Upper lobe of right lung (tissue), 1 donor: ENCODE measurements around the gene COPG1. TPM values are rescaled to one million over a fixed set of nuclear protein-coding genes. Genes with fewer than 3 reads are reported as not detected.

Experiments
- ATAC-seq: fragments of 200-7000 bp; cut with Tn5 transposase; one replicate; pipeline ENCODE4 v1.9.1; 2020; ENCODE audit warnings: mild to moderate bottlenecking, moderate library complexity
- DNase-seq: peaks from one replicate; pipeline ENCODE4 v3.0.0-alpha.2; 2020
- H3K27ac ChIP-seq: fragments of 200-600 bp; one replicate; pipeline ENCODE4 v1.8.0; 2022
- H3K27me3 ChIP-seq: fragments of 200-600 bp; one replicate; pipeline ENCODE4 v1.8.0; 2022; ENCODE audit warnings: mild to moderate bottlenecking
- H3K36me3 ChIP-seq: fragments of 200-600 bp; one replicate; pipeline ENCODE4 v1.8.0; 2022
- H3K4me1 ChIP-seq: fragments of 200-600 bp; one replicate; pipeline ENCODE4 v1.8.0; 2022
- H3K4me3 ChIP-seq: fragments of 200-600 bp; one replicate; pipeline ENCODE4 v1.8.0; 2022; ENCODE audit warnings: mild to moderate bottlenecking
- H3K9me3 ChIP-seq: fragments of 200-600 bp; one replicate; pipeline ENCODE4 v1.8.0; 2022
- CTCF ChIP-seq: fragments of 200-600 bp; IDR thresholded peaks from one replicate; pipeline ENCODE4 v1.8.0; 2022; ENCODE audit warnings: antibody characterized with exemption
- intact Hi-C: fragments of 100-400 bp; cut with DNase I; formaldehyde crosslinking; loops from one replicate; pipeline ENCODE4 v1.11.0; 2022
- total RNA-seq: library from RNA; stranded (reverse); fragmentation: NEBNext Ultra II Directional; extraction: Animal tissue kit (Norgen Biotek cat#: 25700); gene quantifications from one replicate; pipeline ENCODE4 v1.2.1, GENCODE V29; 2021
- donor health status: DM: no; HTN: yes; CAD: no; lungs with severe emphysema.

COPG1 gene
- total RNA-seq, 1 donor from 2014 or later = 149 TPM

GRCh38 chr3:129235344-129235917 is 14.0 kb upstream of the COPG1 start:
- no peaks in the 10 kb centered on the region for H3K9me3 ChIP-seq
- TF ChIP-seq CTCF = no peak
- H3K27me3 ChIP-seq = no peaks in the 10 kb centered on the region
- ATAC-seq = no peak
- H3K4me1 ChIP-seq = peaks cover 4% of the 10 kb centered on the region
- DNase-seq = no peak
- no peak overlapping the region for H3K4me3 ChIP-seq
- no peaks in the 10 kb centered on the region for H3K36me3 ChIP-seq
- intact Hi-C loops = no loop called here
- H3K27ac ChIP-seq = no peak overlapping the region

GRCh38 chr3:129238945-129239705 is 10.3 kb upstream of the COPG1 start:
- DNase-seq = no peak
- no peak overlapping the region for H3K4me3 ChIP-seq
- ATAC-seq = peak; percentile 83
- intact Hi-C loops = no loop called here
- TF ChIP-seq CTCF = no peak
- H3K27ac ChIP-seq = peak overlapping the region; percentile 45
- no peaks in the 10 kb centered on the region for H3K9me3 ChIP-seq
- H3K4me1 ChIP-seq = peaks cover 4% of the 10 kb centered on the region
- no peaks in the 10 kb centered on the region for H3K36me3 ChIP-seq
- H3K27me3 ChIP-seq = no peaks in the 10 kb centered on the region

- Histone ChIP-seq H3K27ac (peak overlapping the region; percentile 45), H3K36me3 (no peaks in the 10 kb centered on the region), H3K9me3 (no peaks in the 10 kb centered on the region), H3K27me3 (no peaks in the 10 kb centered on the region), H3K4me1 (peaks cover 5% of the 10 kb centered on the region), H3K4me3 (no peak overlapping the region)
- intact Hi-C loops = no loop called here
- no peak for ATAC-seq
- no peak for DNase-seq
- no peak for TF ChIP-seq CTCF
Measured at GRCh38 chr3:129239991-129240390, 9.4 kb upstream of the COPG1 start.

GRCh38 chr3:129240436-129240835 is 9.0 kb upstream of the COPG1 start:
- H3K9me3 ChIP-seq = no peaks in the 10 kb centered on the region
- H3K4me1 ChIP-seq = peaks cover 9% of the 10 kb centered on the region
- no peaks in the 10 kb centered on the region for H3K27me3 ChIP-seq
- no peak overlapping the region for H3K4me3 ChIP-seq
- peak overlapping the region; percentile 45 for H3K27ac ChIP-seq
- TF ChIP-seq CTCF = no peak
- H3K36me3 ChIP-seq = no peaks in the 10 kb centered on the region
- DNase-seq (no peak), ATAC-seq (peak; percentile 74)
- intact Hi-C loops = no loop called here

GRCh38 chr3:129245141-129245540 is 4.3 kb upstream of the COPG1 start:
- Histone ChIP-seq H3K27ac (peak overlapping the region; percentile 75), H3K36me3 (no peaks in the 10 kb centered on the region), H3K4me1 (peaks cover 24% of the 10 kb centered on the region), H3K4me3 (peak overlapping the region; percentile 18), H3K9me3 (no peaks in the 10 kb centered on the region), H3K27me3 (no peaks in the 10 kb centered on the region)
- DNase-seq (no peak), ATAC-seq (no peak)
- intact Hi-C loops = no loop called here
- no peak for TF ChIP-seq CTCF
